AG10803 (cell line): ENCODE results near the gene APOL2.
"Not testable (repeated sequence)": the region's sequence is repeated elsewhere in the genome, so short reads cannot be mapped to it uniquely, and the experiment has no call there.

Source experiments
- DNase-seq: peaks from one replicate; pipeline ENCODE4 v3.0.0; 2010; ENCODE audit warnings: low read depth
- H3K4me3 ChIP-seq: 2 replicates; pipeline ENCODE4 v1.5.1; 2011; ENCODE audit warnings: mild to moderate bottlenecking, low read length, control low read depth
- TF ChIP-seq, protein P1 (sequence below): conservative IDR thresholded peaks from 2 replicates; pipeline ENCODE4 v1.5.1; 2011; ENCODE audit warnings: mild to moderate bottlenecking, low read length, control low read depth, inconsistent platforms

Gene APOL2

DNA sequence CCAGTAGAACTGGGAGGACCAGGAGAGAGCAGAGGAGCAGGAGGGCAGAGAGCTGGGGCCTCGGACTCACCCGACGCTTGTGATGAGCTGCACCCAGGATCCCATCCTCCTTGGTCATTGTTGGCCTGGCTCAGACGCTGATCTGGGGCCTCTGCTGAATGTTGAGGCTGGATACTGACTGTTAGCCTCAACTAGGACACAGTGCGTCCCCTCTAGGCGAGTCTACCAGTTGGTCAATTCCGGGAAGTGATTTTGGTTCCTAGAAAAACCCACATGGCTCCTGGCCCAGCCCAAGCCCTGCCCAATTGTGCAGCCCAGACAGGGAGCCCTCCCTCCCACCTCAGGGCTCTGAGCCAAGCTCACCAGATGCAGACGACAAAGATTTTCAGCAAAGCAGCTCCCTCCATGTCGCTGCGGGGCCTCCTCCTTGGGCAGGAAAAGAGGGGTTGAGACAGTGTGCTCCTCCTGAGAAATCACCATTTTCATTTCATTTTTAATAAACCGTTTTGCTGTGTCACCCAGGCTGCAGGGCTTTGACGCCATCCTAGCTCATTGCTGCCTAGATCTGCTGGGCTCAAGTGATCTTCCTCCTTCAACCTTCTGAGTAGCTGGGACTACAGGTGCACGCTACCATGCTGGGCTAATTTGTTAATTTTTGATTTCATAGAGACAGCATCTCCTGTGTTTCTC lies 37.6 kb downstream of the APOL2 start, which contains the start of gene APOL4:
Gene APOL4 (minus strand): TSS at position 180 of the 690 bp plus-strand sequence. CDS start 75 bp downstream, at position 105.
- TF ChIP-seq, protein P1, sequence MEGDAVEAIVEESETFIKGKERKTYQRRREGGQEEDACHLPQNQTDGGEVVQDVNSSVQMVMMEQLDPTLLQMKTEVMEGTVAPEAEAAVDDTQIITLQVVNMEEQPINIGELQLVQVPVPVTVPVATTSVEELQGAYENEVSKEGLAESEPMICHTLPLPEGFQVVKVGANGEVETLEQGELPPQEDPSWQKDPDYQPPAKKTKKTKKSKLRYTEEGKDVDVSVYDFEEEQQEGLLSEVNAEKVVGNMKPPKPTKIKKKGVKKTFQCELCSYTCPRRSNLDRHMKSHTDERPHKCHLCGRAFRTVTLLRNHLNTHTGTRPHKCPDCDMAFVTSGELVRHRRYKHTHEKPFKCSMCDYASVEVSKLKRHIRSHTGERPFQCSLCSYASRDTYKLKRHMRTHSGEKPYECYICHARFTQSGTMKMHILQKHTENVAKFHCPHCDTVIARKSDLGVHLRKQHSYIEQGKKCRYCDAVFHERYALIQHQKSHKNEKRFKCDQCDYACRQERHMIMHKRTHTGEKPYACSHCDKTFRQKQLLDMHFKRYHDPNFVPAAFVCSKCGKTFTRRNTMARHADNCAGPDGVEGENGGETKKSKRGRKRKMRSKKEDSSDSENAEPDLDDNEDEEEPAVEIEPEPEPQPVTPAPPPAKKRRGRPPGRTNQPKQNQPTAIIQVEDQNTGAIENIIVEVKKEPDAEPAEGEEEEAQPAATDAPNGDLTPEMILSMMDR: peak; percentile 5; the same call in 1 of the 2 replicates
- peak; percentile 60 for DNase-seq
- no peak within 1 kb of the TSS; the same call in 1 of the 2 replicates for H3K4me3 ChIP-seq

DNA sequence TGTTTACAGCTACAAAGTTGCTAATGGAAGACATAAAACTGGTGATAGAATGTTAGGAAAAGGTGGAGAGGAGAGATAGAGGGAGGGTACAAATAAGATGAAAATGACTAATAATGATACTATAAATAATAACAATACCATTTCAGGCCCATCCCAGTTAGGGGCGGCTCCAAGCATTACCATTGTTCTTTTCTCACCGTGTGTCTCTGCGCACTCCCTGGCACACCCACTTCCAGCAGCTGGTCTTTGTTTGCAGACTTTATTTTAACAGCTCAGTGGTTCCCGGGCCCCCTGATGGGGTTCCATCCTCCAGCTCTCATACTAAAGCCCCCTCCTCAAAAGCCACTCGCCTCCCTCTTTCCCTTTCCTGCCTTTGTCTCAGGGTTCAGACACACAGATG lies 38.3 kb downstream of the APOL2 start:
- not testable (repeated sequence) for DNase-seq

DNA sequence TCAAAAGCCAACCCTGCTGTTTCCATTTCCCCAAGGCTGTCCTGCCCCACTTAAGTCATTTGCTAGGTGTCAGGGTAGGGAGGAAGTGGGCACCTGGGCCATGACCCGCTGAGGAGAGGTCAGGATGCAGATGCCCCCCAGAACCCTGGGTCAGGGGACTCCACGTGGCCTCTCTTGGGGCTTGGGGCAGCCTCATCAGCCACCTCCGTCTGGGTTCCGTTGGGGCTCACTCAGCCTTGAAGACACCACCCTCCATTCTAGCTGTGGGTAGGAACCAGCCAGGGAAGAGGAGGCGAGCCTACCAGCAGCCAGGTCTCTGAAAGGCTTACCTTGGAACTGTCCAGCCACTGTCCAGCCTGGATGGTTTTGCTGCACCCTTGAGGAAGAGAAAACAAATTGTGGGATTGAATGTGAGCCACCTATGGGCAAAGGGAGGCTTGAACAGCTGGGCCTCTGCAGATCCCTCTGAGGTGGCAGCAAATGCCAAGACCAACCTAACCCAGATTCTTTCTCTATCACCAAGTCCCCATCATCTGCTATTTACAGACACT lies 40.3 kb downstream of the APOL2 start:
- TF ChIP-seq, protein P1: no peak
- no peak overlapping the region for H3K4me3 ChIP-seq
- DNase-seq: no peak

More for the DNA sequence above, 38.3 kb downstream of the APOL2 start:
- not testable (repeated sequence) for H3K4me3 ChIP-seq

DNA sequence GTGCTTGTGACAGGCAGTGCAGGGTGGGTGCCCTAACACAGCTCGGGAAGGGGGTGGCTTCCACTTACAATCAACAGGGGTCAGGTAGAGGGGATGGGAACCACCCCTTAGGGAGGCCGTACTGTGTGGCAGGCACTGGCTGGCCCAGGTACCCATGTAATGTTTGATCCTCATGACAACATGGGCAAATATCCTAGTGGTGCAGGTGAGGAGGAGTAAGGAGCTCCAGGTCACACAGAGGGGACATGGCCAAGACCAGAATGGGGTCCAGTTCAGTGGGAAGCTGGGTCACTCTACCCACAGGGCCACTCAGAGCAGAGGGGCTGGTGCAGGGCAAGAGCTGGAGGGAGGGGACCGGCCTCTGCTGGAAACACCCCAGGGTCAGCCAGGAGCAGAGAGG lies 40.8 kb downstream of the APOL2 start:
- DNase-seq: no peak
- TF ChIP-seq, protein P1: no peak
- H3K4me3 ChIP-seq: no peak overlapping the region

DNA sequence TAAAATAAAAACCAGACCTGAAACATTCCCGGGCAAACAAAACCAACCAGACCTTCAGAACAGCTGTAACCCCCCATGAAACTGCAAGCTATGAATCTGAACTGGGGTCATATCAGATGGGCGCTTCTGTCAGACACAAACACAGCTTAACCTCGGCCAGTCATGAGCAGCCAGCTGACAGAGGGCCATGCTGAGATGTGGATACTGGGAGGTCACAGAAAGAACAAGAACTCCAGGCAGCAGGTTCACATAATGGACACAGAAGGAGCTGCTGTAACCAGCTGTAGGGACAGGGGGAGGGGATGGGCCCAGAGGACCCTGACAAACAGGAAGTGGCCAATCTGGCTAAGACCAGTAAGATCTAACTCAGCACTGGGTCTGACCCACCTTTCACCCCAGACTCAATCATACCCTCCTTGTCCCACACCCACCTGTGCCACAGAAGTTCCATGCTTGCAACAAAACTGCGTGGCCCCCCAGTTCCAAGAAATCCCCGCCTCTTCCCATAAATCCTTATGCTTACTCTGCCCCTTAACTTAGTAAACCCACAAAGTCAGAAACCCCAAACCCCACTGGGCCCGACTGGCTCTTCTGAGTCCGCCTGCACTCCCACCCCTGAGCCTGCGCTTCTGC lies 41.7 kb downstream of the APOL2 start:
- TF ChIP-seq, protein P1: no peak
- H3K4me3 ChIP-seq: no peak overlapping the region
- DNase-seq: no peak

DNA sequence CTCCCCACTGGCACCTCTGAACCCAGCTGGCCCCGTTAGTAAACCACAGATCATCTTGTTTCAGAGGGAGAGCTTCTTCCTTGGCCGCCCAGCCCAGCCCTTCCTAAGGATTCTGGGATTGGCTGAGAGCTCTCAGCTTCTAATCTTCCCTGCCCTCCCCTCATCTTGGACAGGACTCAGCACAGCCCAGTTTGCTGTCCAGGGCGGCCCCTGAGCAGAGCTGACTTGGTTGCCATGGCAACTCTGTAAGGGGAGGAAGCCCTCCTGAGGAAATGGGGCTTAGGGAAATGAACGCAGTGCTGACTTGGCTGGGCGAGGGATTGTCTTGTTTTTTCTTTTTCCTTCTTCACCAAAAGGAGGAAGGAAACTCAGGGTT lies 42.3 kb downstream of the APOL2 start:
- peak; percentile 40 for DNase-seq
- TF ChIP-seq, protein P1: no peak
- H3K4me3 ChIP-seq: no peak overlapping the region

DNA sequence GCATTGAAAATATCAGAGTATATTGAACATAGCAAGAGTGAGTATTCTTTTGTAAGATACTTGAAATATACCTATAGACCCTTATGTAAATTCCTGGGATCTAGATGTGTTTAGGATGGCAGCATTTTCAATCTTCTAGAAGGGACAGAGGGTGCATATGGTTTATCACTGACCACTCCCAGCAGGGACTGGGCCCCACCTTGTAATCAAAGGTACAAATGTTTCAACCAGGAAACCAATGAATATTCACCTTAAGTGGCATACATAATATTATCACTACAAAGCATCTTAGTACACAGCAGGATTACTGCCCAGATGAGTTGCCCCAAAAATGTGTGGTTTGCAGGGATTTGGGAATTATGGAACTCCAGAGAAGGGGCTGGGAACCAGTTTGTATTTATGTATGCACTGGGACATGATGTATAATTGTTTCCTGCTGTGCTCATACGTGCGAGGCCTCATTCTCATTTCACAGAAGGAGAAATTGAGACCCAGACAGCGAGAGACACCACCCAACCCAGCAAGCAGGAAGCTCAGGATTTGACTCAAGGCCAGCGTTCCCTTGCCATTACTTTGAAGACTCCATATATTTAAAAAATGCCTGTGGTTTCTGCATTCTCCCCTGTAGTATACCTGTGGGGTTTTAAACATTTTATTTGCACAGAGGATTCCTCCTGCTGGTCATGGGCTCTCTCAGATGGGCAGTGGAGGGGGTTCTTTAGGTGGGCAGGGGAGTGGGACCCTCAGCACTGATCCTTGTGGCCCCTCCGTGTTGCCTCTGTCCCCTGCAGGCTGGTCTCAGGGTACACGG lies 42.9 kb downstream of the APOL2 start:
- DNase-seq: peak; percentile 37
- TF ChIP-seq, protein P1: no peak
- no peak overlapping the region for H3K4me3 ChIP-seq
